SW480 (cell line): Measurements from ENCODE around the gene CCNB3.

Experiments used
- DNase-seq: peaks from one replicate; pipeline ENCODE4 v3.0.0-alpha.2; 2016; ENCODE audit warnings: low spot score

CCNB3 gene

DNA sequence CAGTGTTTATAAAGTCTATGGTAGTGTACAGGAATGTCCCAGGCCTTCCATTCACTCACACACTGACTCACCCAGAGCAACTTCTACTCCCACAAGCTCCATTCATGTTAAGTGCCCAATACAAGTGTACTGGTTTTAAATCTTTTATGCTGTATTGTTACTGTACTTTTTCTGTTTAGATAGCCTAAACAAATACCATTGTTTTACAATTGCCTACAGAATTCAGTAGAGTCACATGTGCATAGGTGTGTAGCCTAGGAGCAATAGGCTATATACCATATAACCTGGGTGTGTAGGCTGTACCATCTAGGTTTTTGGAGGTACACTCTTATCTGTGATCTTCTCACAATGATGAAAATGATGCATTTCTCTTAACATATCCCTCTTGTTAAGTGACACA is 139.4 kb downstream of the CCNB3 start:
- no peak for DNase-seq

DNA sequence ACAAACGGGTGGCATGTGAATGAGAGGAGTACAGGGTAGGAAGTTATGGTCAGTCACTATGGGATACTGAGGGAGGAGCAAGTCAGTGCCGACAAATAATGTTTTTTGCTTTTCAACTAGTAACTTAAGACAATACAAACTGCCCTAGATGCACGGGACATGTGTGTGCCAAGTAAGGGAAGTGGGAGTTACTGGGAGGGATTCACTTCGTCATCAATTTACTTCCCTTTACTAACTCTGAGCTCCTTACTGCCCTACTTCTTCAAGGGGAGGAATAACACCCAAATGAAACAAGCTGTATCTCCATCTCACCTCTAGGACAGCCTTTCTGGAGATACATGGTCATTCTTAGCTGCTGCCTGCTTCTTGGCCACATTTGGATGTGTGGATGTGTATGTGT is 168.4 kb downstream of the CCNB3 start:
- no peak for DNase-seq

DNA sequence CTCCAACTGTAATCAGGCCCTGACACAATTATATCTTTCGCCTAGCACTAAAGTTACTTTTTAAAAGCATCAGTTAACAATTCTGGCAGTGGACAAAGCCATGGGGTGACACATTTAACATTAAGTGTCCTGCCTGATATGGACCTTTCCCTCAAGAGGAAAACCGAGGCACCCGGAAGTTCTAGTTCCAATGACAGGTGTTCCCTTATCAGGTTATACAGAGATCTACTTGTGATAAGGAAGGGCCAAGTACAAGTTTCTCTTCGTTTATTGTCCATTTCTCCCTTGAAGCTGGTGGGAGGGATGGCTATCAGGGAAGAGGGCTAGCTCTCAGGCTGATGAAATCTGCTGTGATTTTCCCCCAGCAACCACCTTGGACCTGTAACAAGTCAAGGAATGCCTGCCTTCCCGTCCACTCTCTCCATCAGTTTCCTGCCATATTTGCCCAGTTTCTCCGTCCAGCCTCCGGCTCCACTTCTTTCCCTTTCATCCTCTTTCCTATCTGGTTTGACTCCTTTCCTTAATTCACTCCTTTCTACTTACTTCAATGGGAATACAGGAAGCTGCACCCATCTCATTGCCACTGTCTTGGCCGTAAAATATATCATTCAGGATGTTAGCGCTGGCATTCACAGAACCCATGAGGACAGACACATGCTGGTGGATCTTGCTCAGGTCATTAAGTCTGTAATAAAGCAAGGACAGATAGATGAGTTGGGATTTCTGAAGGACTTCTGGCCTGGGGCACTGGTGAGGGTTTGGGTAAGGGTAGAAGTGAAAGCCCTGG is 171.1 kb downstream of the CCNB3 start:
- no peak for DNase-seq

DNA sequence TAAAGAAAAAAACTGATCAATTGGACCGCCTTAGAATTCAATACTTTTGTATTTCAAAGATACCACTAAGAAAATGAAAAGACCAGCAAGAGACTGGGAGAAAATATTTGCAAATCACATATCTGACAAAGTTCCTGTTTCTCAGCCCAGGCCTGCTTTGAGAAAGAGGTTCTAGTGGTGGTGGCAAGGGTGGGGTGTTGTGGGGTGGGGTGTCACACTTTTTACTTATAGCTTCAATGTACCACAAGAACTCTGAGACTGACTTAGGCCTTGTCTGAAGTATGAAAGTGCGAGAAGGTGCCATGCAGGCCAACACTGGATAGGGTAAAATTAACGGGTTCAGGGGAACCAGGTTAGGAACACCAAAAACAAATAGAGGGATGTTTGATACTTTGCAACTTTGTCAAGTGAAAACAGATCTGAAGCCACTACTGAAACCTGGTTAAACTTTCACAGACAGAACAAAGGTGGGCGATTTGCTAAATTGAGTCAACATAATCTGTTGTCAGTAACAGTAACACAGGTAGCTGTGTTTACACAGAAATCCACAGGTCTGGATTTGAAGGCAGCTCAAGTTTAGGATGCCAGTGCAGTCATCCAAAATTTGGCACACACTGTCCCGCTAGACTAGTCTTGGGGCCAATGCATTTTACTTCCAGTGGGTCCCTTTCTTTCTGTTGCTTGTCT is 177.3 kb downstream of the CCNB3 start:
- DNase-seq: no peak

DNA sequence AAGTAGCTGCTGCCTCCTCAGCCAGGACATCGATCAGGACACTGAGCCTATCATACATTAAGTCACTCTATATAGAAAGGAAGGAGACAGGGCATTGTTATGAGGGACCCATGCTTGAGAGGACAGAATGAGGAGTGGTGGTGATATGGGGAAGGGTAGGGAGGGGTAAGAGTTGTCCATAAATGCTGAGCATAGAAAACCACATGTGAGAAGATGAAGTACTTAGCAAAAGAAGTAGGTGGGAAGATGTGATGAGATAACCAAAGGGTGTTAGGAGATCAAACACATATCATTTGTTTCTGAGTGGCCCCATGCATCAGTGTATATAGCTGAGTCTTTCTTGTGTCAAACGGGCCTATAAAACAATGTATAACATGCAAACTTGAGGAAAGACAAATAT is 182.0 kb downstream of the CCNB3 start:
- no peak for DNase-seq

GRCh38 chrX:50393902-50394301 is 189.3 kb downstream of the CCNB3 start:
- DNase-seq: no peak
